Measurements from ENCODE around the gene FHIT.

DNA sequence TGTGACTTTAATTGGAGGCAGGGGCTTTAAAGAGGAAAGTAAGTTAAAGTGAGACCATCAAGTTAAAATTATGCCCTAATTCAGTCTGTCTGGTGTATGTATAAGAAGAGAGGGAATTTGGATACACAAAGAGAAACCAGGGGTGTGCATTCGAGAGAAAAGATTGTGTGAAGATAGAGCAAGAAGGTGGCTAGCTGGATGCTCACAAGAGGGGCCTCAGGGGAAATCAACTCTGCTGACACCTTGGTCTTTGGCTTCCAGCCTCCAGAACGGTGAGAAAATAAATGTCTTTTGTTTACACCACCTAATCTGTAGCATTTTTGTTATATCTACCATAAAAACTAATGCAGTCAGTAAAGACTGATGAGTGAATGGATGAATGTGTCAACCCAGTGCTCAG, 1294.1 kb downstream of the FHIT start:
- TF ChIP-seq POLR2AphosphoS5 (IDR thresholded peaks at IDR 0.05) = no peak
- TF ChIP-seq, protein P1, sequence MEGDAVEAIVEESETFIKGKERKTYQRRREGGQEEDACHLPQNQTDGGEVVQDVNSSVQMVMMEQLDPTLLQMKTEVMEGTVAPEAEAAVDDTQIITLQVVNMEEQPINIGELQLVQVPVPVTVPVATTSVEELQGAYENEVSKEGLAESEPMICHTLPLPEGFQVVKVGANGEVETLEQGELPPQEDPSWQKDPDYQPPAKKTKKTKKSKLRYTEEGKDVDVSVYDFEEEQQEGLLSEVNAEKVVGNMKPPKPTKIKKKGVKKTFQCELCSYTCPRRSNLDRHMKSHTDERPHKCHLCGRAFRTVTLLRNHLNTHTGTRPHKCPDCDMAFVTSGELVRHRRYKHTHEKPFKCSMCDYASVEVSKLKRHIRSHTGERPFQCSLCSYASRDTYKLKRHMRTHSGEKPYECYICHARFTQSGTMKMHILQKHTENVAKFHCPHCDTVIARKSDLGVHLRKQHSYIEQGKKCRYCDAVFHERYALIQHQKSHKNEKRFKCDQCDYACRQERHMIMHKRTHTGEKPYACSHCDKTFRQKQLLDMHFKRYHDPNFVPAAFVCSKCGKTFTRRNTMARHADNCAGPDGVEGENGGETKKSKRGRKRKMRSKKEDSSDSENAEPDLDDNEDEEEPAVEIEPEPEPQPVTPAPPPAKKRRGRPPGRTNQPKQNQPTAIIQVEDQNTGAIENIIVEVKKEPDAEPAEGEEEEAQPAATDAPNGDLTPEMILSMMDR (IDR thresholded peaks at IDR 0.05) = no peak
- TF ChIP-seq POLR2A (IDR thresholded peaks at IDR 0.05) = no peak
